ENCODE measurements around the gene APLP1.

APLP1 gene

DNA sequence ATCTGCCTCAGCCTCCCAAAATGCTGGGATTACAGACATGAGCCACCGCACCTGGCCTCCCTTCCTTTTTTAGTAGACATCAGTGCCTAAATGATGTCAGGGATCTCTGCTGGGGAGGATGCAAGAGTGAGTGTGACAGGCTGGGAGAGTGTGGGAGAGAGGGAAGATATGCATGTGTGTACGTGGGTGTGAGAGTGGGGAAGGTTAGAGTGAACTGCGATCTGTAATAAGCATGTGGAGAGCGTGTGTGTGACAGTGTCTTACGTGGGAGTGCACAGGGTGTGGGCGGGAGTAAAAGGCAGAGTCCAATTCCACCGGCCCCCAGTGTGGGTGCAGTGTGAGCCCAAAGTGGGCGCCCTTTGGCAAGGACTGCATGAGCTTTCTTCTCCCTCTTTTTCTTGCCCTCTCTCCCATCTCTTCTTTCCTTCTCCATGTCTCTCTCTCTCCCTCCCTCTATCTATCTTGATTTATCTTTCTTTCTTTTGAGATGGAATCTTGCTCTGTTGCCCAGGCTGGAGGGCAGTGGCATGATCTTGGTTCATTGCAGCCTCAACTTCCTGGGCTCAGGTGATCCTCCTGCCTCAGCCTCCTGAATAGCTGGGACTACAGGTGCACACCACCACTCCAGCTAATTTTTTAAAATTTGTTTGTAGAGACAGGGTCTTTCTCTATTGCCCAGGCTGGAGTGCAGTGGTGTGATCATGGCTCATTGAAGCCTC is 15.2 kb upstream of the APLP1 start:
- TF ChIP-seq, protein P1, sequence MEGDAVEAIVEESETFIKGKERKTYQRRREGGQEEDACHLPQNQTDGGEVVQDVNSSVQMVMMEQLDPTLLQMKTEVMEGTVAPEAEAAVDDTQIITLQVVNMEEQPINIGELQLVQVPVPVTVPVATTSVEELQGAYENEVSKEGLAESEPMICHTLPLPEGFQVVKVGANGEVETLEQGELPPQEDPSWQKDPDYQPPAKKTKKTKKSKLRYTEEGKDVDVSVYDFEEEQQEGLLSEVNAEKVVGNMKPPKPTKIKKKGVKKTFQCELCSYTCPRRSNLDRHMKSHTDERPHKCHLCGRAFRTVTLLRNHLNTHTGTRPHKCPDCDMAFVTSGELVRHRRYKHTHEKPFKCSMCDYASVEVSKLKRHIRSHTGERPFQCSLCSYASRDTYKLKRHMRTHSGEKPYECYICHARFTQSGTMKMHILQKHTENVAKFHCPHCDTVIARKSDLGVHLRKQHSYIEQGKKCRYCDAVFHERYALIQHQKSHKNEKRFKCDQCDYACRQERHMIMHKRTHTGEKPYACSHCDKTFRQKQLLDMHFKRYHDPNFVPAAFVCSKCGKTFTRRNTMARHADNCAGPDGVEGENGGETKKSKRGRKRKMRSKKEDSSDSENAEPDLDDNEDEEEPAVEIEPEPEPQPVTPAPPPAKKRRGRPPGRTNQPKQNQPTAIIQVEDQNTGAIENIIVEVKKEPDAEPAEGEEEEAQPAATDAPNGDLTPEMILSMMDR (conservative IDR thresholded peaks at IDR 0.05; ENCODE audit: low read depth, low read length): no peak
- no peak overlapping the region for H3K4me3 ChIP-seq (ENCODE audit: low read depth, low read length)
- DNase-seq (ENCODE audit: low read depth): no peak

DNA sequence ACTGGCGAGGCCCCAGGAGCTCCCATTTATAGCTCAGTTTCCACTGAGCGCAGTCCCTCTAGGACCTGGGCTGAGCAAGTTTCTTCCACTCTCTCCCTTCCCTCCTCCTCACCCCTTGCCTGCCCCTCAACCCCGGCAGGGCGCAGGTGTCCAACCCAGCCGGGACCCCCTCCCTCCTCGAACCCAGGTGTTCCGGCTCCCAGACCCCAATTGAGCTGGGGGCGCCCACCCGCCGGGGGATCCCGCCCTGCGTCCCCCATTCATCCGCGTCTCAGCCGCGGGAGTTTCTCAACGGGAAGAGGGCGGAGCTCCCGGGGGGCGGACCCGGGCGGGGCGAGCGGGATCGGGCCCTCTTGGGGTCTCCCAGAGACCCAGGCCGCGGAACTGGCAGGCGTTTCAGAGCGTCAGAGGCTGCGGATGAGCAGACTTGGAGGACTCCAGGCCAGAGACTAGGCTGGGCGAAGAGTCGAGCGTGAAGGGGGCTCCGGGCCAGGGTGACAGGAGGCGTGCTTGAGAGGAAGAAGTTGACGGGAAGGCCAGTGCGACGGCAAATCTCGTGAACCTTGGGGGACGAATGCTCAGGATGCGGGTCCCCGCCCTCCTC is 11.7 kb upstream of the APLP1 start, which contains the start of gene KIRREL2:
TSS of gene KIRREL2 (plus strand) at position 366 of the 604 bp plus-strand sequence. CDS start at position 575, 209 bp downstream.
- peak within 1 kb of the TSS; percentile 51 for H3K4me3 ChIP-seq (ENCODE audit: low read depth, low read length)
- TF ChIP-seq, protein P1 (conservative IDR thresholded peaks at IDR 0.05; ENCODE audit: low read depth, low read length): no peak
- no peak for DNase-seq (ENCODE audit: low read depth)

DNA sequence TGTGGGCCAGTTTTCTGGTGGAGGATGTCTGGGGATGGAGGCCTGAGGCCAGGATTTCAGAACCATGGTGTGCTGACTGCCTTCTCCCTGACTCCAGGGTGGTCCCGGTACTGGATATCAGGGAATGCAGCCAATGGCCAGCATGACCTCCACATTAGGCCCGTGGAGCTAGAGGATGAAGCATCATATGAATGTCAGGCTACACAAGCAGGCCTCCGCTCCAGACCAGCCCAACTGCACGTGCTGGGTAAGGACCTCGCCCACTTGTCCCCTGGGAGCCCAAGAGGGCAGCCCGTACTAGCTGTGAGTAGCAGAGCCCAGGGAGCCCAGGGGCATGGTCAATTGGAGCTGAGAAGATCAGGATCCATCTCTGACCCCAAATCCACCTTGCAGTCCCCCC is 10.1 kb upstream of the APLP1 start:
- TF ChIP-seq, protein P1 (conservative IDR thresholded peaks at IDR 0.05; ENCODE audit: low read depth, low read length): no peak
- no peak for DNase-seq (ENCODE audit: low read depth)
- H3K4me3 ChIP-seq (ENCODE audit: low read depth, low read length): no peak overlapping the region

DNA sequence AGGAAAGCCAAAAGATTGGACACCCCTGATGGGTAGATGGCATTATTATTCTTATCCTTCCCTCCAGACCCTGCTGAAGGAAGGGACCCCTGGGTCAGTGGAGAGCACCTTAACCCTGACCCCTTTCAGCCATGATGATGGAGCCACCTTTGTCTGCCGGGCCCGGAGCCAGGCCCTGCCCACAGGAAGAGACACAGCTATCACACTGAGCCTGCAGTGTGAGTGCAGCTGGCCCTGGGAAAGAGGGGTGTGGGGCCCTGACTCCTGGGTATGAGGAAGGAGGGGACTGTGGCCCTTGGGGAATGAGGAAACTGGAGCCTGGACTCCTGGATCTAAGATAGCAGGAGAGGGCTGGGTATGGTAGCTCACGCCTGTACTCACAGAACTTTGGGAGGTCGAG is 9.0 kb upstream of the APLP1 start:
- DNase-seq (ENCODE audit: low read depth): no peak
- TF ChIP-seq, protein P1 (conservative IDR thresholded peaks at IDR 0.05; ENCODE audit: low read depth, low read length): no peak
- no peak overlapping the region for H3K4me3 ChIP-seq (ENCODE audit: low read depth, low read length)

DNA sequence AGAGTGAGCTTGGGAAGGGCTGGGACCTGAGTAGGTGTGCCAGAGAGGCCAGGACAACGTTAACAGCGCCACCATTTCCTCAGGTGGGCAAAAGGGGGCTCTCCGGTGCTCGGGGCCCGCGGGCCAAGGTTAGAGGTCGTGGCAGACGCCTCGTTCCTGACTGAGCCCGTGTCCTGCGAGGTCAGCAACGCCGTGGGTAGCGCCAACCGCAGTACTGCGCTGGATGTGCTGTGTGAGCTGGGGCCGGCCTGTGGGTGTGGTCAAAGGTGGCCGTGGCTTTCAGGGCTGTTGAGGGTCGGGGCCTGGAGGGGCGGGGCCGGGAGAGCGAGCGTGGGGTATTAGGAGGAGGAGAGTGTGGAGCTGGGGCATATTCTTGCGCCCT is 7.9 kb upstream of the APLP1 start:
- TF ChIP-seq, protein P1 (conservative IDR thresholded peaks at IDR 0.05; ENCODE audit: low read depth, low read length): no peak
- DNase-seq (ENCODE audit: low read depth): no peak
- H3K4me3 ChIP-seq (ENCODE audit: low read depth, low read length): no peak overlapping the region

DNA sequence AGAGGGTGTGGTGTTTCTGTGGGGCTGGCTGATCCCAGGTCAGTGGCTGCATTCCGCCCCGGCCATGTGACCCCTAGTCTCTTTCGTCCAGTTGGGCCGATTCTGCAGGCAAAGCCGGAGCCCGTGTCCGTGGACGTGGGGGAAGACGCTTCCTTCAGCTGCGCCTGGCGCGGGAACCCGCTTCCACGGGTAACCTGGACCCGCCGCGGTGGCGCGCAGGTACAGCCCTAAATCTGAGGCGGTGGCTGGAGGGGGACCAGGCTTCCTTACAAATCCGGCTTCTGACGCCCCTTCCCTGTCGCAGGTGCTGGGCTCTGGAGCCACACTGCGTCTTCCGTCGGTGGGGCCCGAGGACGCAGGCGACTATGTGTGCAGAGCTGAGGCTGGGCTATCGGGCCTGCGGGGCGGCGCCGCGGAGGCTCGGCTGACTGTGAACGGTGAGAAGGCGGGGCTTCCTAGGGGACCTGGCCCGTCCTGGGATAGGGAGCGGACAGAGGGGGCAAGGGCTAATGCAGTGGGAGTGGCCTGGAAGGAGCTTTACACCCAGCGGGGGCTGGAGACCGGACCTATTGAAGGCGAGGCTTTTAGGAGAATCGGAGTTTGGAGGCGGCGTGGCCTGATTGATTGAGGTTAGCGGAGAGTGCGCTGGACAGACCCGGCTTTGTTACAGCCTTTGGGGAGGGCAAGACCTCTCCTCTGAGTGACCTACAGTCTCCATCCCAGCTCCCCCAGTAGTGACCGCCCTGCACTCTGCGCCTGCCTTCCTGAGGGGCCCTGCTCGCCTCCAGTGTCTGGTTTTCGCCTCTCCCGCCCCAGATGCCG is 7.3 kb upstream of the APLP1 start:
- TF ChIP-seq, protein P1 (conservative IDR thresholded peaks at IDR 0.05; ENCODE audit: low read depth, low read length): no peak
- H3K4me3 ChIP-seq (ENCODE audit: low read depth, low read length): no peak overlapping the region
- no peak for DNase-seq (ENCODE audit: low read depth)
